Inferior parietal cortex (tissue), 1 donor: ENCODE measurements around the gene DRAXIN.

Source experiments
- DNase-seq: peaks from one replicate; pipeline ENCODE4 v3.0.0-alpha.2; 2016; ENCODE audit errors: extremely low spot score

The DRAXIN gene

GRCh38 chr1:11691302-11691914 is at the start of gene DRAXIN:
Gene DRAXIN, plus strand, starts transcription at chr1:11691710. Its CDS starts 14,549 bp downstream, at chr1:11706259.
- no peak for DNase-seq

- DNase-seq = no peak
Measured at GRCh38 chr1:11641776-11642305, 49.7 kb upstream of the DRAXIN start.

DNA sequence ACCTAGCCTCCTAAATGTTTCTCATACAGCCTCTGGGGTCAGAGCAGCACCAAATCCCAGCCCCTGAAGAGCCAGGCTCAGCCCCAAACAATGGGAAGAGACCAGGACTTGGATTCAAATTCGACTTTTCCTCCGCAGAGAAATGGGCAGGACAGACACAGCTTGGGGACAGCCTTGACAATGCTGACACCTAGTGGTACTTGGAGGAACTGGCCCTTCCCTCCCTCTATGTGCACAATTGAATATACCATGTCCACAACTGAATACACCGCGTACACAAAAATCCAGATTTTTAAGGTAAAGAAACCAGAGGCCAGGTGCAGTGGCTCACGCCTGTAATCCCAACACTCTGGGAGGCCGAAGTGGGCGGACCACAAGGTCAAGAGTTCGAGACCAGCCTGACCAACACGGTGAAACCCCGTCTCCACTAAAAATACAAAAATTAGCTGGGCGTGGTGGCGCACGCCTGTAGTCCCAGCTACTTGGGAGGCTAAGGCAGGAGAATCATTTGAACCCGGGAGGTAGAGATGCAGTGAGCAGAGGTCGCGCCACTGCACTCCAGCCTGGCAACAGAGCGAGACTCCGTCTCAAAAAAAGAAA is 49.0 kb upstream of the DRAXIN start:
- DNase-seq = peak; percentile 84

DNA sequence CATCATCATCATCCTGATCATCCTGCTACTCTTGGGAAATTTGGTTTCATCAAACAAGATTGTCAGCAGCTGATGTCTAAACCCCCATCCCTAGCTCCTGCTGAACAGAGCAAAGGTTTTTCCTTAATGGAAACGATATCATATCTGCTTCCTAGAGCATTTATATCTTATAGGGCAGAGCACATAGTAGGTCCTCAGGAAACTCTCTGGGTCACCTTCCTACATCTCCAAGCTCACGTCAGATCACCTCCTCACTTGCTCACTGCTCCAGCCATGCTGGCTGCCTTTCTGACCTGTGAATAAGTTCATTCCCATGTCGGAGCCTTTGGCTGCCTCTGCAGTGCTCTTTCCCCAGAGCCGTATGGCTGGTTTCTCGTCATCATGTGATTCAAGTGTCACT is 47.7 kb upstream of the DRAXIN start:
- DNase-seq = no peak

GRCh38 chr1:11645270-11645669 is 46.2 kb upstream of the DRAXIN start:
- DNase-seq = no peak

DNA sequence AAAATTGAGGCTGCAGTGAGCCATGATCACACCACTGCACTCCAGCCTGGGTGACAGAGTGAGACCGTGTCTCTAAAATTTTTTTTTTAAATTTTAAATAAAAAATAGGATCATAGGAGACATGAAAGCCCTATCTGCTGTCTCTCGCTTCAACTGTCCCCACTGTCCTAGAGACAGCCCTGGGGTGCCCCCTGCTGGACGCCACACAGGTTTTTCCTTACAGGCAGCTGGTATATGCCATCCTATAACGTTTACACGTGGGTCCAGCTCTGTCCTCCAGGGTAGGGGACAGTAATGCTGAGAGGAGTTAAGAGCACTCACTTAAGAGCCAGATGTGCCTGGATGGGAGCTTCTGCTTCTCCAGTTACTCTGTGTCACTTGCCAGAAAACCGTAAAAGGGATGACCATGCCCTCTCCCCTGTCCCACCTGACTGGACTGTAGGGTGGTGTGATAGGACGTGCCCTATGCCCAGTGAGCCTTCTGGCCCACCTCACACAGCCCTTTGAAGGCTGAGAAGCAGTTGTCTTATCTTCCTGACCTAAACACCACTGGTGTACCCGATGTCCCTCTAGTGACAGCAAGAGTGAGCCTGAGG is 45.7 kb upstream of the DRAXIN start:
- DNase-seq = peak; percentile 91

GRCh38 chr1:11646317-11646716 is 45.2 kb upstream of the DRAXIN start:
- no peak for DNase-seq

GRCh38 chr1:11647333-11647732 is 44.2 kb upstream of the DRAXIN start:
- DNase-seq = no peak

GRCh38 chr1:11648039-11648438 is 43.5 kb upstream of the DRAXIN start:
- DNase-seq = peak; percentile 88

- no peak for DNase-seq
Measured at GRCh38 chr1:11648732-11649158, 42.8 kb upstream of the DRAXIN start.

DNA sequence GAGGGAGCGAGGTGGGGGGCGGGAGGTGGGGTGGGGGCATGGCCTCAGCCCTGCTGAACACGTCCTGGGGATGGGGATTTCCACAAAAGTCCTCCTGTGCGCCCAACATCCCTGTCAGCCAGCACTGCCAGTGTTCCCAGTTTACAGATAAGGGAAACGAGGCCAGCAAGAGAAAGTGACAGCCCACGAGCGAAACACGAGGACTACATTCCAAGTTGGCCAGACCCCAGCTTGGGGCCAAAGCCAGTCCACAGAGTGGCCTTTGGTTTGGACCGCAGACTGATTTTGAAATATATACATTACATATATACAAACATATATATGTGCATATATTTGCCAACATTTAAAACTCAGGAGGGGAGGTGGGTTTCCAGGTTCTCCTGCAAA is 42.3 kb upstream of the DRAXIN start:
- DNase-seq = no peak

DNA sequence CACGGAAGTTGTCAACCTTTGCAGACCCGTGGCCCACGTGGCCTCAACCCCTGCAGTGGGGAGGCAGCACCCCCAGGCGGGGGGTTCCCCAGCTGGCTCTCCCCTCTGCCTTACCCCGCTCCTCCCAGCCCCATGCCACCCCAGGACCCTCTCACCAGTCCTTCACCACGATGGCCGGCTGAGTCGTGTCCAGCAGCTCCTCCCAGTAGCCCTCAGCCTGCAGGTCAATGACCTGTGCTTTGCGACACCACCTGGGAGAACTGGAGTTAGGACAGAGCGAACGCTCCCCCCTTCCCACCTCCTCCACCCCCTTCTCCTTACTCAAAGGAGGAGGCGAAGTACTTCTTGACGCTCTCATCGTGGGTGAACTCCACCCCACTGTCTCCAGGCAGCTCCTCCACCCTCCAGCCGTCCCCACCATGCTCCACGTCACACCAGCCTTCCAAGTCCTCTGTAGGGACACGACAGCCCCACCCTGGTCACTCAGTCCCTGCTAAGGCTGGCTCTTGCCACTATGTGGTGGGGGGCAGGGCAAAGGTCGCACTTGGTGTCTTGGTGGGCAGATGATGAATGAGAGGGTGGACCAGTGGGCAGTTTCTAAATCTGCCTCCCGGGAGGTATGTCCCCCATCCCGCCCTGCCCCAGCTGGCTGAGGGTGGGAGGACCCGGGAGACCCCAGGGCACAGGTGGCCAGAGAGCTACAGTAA is 41.7 kb upstream of the DRAXIN start:
- no peak for DNase-seq

DNA sequence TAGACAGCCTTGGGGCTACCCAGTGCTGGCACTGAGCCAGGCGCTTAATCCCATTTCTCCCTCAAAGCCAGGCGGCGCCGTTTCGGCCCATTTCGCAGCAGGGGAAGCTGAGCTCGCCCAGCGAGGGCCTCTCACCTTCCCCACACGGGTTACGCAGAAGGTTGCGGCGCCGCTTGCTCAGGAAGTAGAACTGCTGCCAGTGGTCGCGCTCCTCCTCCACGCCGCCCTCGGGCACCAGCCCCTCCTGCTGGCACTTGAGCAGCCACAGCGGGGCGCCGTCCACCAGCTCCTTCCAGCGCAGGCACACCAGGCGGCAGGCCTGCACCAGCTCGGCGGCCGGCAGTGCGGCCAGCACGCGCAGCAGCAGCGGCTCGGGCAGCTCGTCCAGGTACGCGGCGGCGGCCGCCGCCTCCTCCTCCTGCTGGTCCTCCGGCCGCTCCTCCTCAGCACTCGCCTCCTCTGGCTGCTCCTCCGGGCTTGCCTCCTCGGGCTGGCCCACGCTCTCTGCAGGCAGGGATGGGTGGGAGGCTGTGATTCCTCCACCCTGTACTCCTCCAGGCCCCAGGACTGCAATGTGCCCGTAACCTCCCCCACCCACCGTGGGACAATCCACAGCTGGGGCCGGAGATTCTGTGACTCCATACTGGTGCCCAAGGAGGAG is 41.0 kb upstream of the DRAXIN start:
- peak; percentile 66 for DNase-seq

- no peak for DNase-seq
Measured at GRCh38 chr1:11651017-11651416, 40.5 kb upstream of the DRAXIN start.

DNA sequence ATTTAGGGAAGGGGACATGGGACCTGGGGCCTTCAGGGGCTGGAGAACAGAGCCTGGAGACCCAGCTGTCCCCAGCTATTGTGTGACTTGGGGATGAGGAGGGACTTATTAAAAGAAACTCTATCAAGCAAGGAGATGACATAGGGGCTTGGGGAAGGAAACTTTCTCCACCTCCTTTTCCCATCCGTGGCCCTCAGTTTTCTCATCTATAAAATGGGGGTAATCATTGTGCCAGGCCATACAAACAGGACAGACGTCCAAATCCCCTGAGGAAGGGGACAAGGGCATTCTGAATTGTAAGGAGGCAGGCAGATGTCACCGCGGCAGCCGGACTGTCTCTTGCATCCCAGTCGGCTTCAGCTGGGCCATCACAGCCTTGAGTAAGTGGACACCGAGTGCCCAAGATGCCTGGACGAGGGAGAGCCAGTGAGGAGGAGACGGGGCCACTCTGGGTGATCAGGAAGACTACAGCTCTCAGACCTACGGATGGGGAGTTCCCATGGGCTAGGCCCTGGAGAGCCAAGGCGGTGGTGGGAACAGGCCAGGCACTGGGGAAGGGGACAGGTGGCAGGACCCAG is 39.2 kb upstream of the DRAXIN start:
- DNase-seq = no peak

DNA sequence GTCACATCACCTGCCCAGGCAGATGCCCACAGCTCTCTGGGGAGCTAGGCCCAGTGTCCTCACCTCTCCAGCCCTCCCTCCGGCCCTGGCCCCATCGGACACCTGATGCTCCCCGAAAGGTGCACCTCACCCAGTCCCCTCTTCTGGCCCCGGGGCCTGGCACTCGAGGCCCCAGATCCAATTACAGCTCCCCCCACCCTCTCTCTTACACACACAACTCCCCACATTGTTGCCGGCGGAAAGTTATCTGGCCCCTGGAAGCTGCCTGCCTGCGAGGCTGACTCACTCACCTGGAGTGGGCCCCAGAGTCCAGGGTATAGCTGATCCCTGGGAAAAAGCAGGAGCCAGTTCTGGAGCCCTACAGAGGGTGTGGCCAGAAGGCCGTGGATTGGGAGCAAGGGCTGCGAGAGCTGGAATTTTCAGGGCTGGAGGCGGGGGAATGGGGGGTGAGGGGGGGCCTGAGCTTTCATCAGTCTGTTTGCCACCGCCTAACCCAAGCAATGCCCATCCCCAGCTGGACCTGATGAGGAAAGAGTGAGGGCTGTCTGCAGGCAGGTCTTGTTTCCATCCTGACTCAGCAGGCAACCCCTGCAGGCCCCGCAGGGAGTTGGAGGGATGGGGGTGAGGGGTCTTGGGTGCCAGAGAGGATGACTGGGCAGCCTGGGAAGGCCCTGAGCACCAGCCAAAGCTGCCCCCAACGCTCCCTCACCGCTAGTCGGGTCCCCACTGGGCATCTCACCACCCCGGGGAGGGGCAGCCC is 38.2 kb upstream of the DRAXIN start:
- no peak for DNase-seq

DNA sequence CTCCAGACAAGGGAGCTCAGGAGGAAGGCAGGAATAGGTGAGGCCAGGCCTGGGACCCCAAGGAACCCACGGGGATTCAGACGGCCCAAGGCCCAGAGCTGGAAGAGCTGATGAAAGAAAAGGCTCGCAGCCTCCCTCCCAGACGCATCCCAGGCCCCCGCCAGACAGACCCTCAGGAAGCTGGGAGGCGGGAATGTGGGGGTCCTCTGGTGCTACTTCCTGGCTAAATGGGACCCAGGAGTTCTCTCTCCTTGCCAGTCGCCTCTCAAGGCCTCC is 37.7 kb upstream of the DRAXIN start:
- DNase-seq = no peak

GRCh38 chr1:11654137-11654938 is 37.2 kb upstream of the DRAXIN start, which contains the start of the genes FBXO2 and FBXO44:
Gene FBXO2, minus strand, starts transcription at chr1:11654429. Its CDS starts 89 bp downstream, at chr1:11654340.
Gene FBXO44, plus strand, starts transcription at chr1:11654877. Its CDS starts 959 bp downstream, at chr1:11655836.
- no peak for DNase-seq

- no peak for DNase-seq
Measured at GRCh38 chr1:11654939-11655808, 36.3 kb upstream of the DRAXIN start.
